Mesothelial cell of epicardium (in vitro differentiated cells): ENCODE measurements around the gene SCD5. TPM values are rescaled to one million over a fixed set of nuclear protein-coding genes. Genes with fewer than 3 reads are reported as not detected.

Experiments used
- DNase-seq, 2 experiments: peaks; one replicate each; pipeline ENCODE4 v3.0.0; 2021; ENCODE audit warnings: low spot score in 2 of 2; ENCODE audit not compliant: unreplicated experiment in 2 of 2
- H3K27ac Mint-ChIP-seq: 2 replicates; pipeline ENCODE4 v1.8.0; 2021; ENCODE audit warnings: mixed read lengths
- H3K27me3 Mint-ChIP-seq: 2 replicates; pipeline ENCODE4 v1.8.0; 2021; ENCODE audit warnings: low read depth, mixed read lengths
- H3K36me3 Mint-ChIP-seq: 2 replicates; pipeline ENCODE4 v1.8.0; 2021; ENCODE audit warnings: mixed read lengths
- H3K4me1 Mint-ChIP-seq: 2 replicates; pipeline ENCODE4 v1.8.0; 2021; ENCODE audit warnings: mixed read lengths
- H3K4me3 Mint-ChIP-seq: 2 replicates; pipeline ENCODE4 v1.8.0; 2021; ENCODE audit warnings: mild to moderate bottlenecking, moderate library complexity, mixed read lengths
- H3K9me3 Mint-ChIP-seq: 2 replicates; pipeline ENCODE4 v1.8.0; 2021; ENCODE audit warnings: mixed read lengths
- CTCF ChIP-seq: fragments of 200-600 bp; sonication (generic); IDR thresholded peaks from one replicate; pipeline ENCODE4 v1.5.0; 2021; ENCODE audit warnings: antibody characterized with exemption; ENCODE audit not compliant: unreplicated experiment
- microRNA-seq: library from miRNA; unstranded; fragments of <30 nt; microRNA quantifications from one replicate; pipeline ENCODE4 v1.2.0, GENCODE V29; 2021; ENCODE audit warnings: inconsistent platforms, mixed read lengths
- total RNA-seq: library from RNA; stranded (reverse); gene quantifications from 3 replicates; pipeline ENCODE4 v1.2.1, GENCODE V29; 2021

SCD5 gene
- total RNA-seq, 1 donor from 2014 or later, result 27.2 TPM

- Mint-ChIP-seq H3K9me3 (no peaks in the 10 kb centered on the region), H3K27ac (no peak overlapping the region), H3K4me3 (no peak overlapping the region), H3K36me3 (no peaks in the 10 kb centered on the region), H3K27me3 (peaks cover 1% of the 10 kb centered on the region), H3K4me1 (peaks cover 7% of the 10 kb centered on the region)
- DNase-seq, result no peak
- no peak for TF ChIP-seq CTCF
Observed at GRCh38 chr4:82587826-82588540, 210.6 kb downstream of the SCD5 start.

GRCh38 chr4:82585690-82586435 lies 212.7 kb downstream of the SCD5 start:
- Mint-ChIP-seq H3K9me3 (no peaks in the 10 kb centered on the region), H3K36me3 (no peaks in the 10 kb centered on the region), H3K27ac (no peak overlapping the region), H3K4me1 (peaks cover 7% of the 10 kb centered on the region), H3K27me3 (no peaks in the 10 kb centered on the region), H3K4me3 (no peak overlapping the region)
- no peak for TF ChIP-seq CTCF
- no peak for DNase-seq

- no peak for DNase-seq
- Mint-ChIP-seq H3K4me1 (peaks cover 7% of the 10 kb centered on the region), H3K27me3 (no peaks in the 10 kb centered on the region), H3K9me3 (no peaks in the 10 kb centered on the region), H3K27ac (no peak overlapping the region), H3K36me3 (no peaks in the 10 kb centered on the region), H3K4me3 (no peak overlapping the region)
- no peak for TF ChIP-seq CTCF
Observed at GRCh38 chr4:82584931-82585330, 213.7 kb downstream of the SCD5 start.

GRCh38 chr4:82583897-82584587 lies 214.6 kb downstream of the SCD5 start:
- TF ChIP-seq CTCF, result no peak
- Mint-ChIP-seq H3K4me1 (peaks cover 7% of the 10 kb centered on the region), H3K27ac (no peak overlapping the region), H3K36me3 (no peaks in the 10 kb centered on the region), H3K9me3 (no peaks in the 10 kb centered on the region), H3K4me3 (no peak overlapping the region), H3K27me3 (no peaks in the 10 kb centered on the region)
- no peak for DNase-seq

- TF ChIP-seq CTCF, result no peak
- no peaks in the 10 kb centered on the region for H3K27me3 Mint-ChIP-seq
- no peak overlapping the region for H3K27ac Mint-ChIP-seq
- DNase-seq, result no peak
- no peaks in the 10 kb centered on the region for H3K36me3 Mint-ChIP-seq
- H3K4me3 Mint-ChIP-seq, result no peak overlapping the region
- peaks cover 1% of the 10 kb centered on the region for H3K4me1 Mint-ChIP-seq
- no peaks in the 10 kb centered on the region for H3K9me3 Mint-ChIP-seq
Observed at GRCh38 chr4:82579932-82580331, 218.7 kb downstream of the SCD5 start.

Small RNAs within 50 kb of the gene (microRNA-seq; reads per million reads assigned to microRNA genes)
- gene MIR575, result not detected

Other genes starting within 250 kb of the SCD5 start
- 3.5 to 4.3 TPM (median 4.0 TPM) in 3 replicates for gene TMEM150C, start 236.8 kb downstream of the SCD5 start, total RNA-seq
- 284 to 308 TPM (median 303 TPM) in 3 replicates for gene SEC31A, start 92.4 kb upstream of the SCD5 start, total RNA-seq
- 7.6 to 8.8 TPM (median 8.3 TPM) in 3 replicates for gene THAP9, start 101.9 kb upstream of the SCD5 start, total RNA-seq
- 12.9 to 13.1 TPM (median 12.9 TPM) in 3 replicates for gene LIN54, start 212.0 kb upstream of the SCD5 start, total RNA-seq
- 34.1 to 39.6 TPM (median 36.6 TPM) in 3 replicates for gene COPS4, start 236.4 kb upstream of the SCD5 start, total RNA-seq